ENCODE measurements around the gene UGT1A7.

Gene UGT1A7

GRCh38 chr2:233780771-233781170 lies 99.1 kb downstream of the UGT1A7 start:
- DNase-seq (ENCODE audit: low read depth): no peak
- no peak overlapping the region for H3K4me3 ChIP-seq (ENCODE audit: control insufficient read depth, low read depth, low read length)
- TF ChIP-seq CTCF (conservative IDR thresholded peaks at IDR 0.05; ENCODE audit: control insufficient read depth, insufficient read depth, low read depth, low read length): no peak

- DNase-seq (ENCODE audit: low read depth): no peak
- no peak for TF ChIP-seq CTCF (conservative IDR thresholded peaks at IDR 0.05; ENCODE audit: control insufficient read depth, insufficient read depth, low read depth, low read length)
- H3K4me3 ChIP-seq (ENCODE audit: control insufficient read depth, low read depth, low read length): no peak overlapping the region
These were observed 107.9 kb downstream of the UGT1A7 start for GRCh38 chr2:233789554-233789953.

- no peak overlapping the region for H3K4me3 ChIP-seq (ENCODE audit: control insufficient read depth, low read depth, low read length)
- TF ChIP-seq CTCF (conservative IDR thresholded peaks at IDR 0.05; ENCODE audit: control insufficient read depth, insufficient read depth, low read depth, low read length): no peak
- no peak for DNase-seq (ENCODE audit: low read depth)
These were observed 109.6 kb downstream of the UGT1A7 start for GRCh38 chr2:233791151-233791882.

- TF ChIP-seq CTCF (conservative IDR thresholded peaks at IDR 0.05; ENCODE audit: control insufficient read depth, insufficient read depth, low read depth, low read length): no peak
- no peak for DNase-seq (ENCODE audit: low read depth)
- no peak overlapping the region for H3K4me3 ChIP-seq (ENCODE audit: control insufficient read depth, low read depth, low read length)
These were observed 110.2 kb downstream of the UGT1A7 start for GRCh38 chr2:233791883-233792329.

GRCh38 chr2:233792720-233793119 lies 111.0 kb downstream of the UGT1A7 start:
- DNase-seq (ENCODE audit: low read depth): no peak
- no peak for TF ChIP-seq CTCF (conservative IDR thresholded peaks at IDR 0.05; ENCODE audit: control insufficient read depth, insufficient read depth, low read depth, low read length)

GRCh38 chr2:233793465-233794127 lies 111.9 kb downstream of the UGT1A7 start:
- TF ChIP-seq CTCF (conservative IDR thresholded peaks at IDR 0.05; ENCODE audit: control insufficient read depth, insufficient read depth, low read depth, low read length): no peak
- H3K4me3 ChIP-seq (ENCODE audit: control insufficient read depth, low read depth, low read length): no peak overlapping the region
- DNase-seq (ENCODE audit: low read depth): no peak

More at GRCh38 chr2:233792720-233793119, 111.0 kb downstream of the UGT1A7 start:
- no peak overlapping the region for H3K4me3 ChIP-seq (ENCODE audit: control insufficient read depth, low read depth, low read length)
